Measurements from ENCODE around the gene OR52N4. TPM values are rescaled to one million over a fixed set of nuclear protein-coding genes. Genes with fewer than 3 reads are reported as not detected.
"Not testable (repeated sequence)": the region's sequence is repeated elsewhere in the genome, so short reads cannot be mapped to it uniquely, and the experiment has no call there.

OR52N4 gene
- total RNA-seq (2014; rRNA removed; shearing (Covaris generic)), result not detected in 2 replicates

DNA sequence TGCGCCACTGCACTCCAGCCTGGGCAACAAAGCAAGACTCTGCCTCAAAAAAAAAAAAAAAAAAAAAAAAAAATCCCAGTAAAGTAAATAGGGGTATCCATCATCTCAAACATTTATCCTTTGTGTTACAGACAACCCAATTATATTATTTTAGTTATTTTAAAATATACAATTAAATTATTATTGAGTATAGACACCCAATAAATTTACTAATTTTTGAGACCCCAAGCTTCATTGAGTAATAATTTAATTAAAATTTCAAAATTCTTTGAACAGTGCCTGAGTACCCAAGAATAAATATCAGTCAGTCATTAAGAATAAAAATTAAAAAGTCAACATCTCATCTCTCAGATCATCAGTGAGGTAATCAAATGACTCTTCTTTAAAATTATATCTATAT is at the start of gene OR52N4:
TSS of gene OR52N4 (plus strand) at position 301 of the 400 bp plus-strand sequence. CDS start 498 bp downstream, outside the sequence.
- in situ Hi-C loops (cut with HindIII; ENCODE audit: low sequenced_read_pairs), result no loop called here
- no peak for DNase-seq (ENCODE audit: low spot score)

DNA sequence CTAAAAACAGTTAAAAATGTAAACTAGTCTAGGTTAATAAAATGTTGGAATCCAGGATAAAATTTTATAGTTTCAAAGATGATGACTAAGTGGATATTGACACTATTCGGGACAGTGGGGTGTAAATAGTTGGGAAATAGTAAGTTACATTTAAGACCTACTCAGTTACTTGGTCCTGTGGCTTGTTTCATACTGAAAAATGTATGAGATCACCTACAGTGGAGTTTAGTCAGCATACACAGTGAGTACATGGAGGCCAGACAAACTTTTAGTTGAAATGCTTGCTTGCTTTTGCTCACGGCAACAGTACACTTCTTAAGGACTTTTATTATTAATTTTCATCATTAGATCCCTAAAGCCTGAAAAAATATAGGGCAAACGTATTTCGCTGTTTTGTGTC is 48.4 kb upstream of the OR52N4 start:
- DNase-seq (ENCODE audit: low spot score), result no peak
- in situ Hi-C loops (cut with HindIII; ENCODE audit: low sequenced_read_pairs), result no loop called here

DNA sequence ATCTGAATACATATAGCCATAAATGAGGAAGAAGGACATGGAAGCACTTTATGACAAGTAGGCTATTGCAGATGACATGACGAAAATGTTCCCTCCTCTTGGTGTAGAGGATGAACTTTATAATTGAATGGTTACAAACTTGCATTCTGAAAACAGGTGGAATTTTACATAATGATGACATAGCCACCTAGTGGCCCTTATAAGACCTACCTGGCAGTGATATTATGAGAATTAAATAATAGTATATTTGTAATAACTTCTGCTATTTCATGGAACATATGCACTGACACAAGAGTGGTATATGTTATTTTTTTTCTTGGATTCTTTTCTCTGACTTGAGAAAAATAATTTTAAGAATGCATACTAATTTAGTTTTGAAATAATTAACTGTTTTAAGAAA is 41.5 kb upstream of the OR52N4 start:
- DNase-seq (ENCODE audit: low spot score), result no peak
- in situ Hi-C loops (cut with HindIII; ENCODE audit: low sequenced_read_pairs), result no loop called here

DNA sequence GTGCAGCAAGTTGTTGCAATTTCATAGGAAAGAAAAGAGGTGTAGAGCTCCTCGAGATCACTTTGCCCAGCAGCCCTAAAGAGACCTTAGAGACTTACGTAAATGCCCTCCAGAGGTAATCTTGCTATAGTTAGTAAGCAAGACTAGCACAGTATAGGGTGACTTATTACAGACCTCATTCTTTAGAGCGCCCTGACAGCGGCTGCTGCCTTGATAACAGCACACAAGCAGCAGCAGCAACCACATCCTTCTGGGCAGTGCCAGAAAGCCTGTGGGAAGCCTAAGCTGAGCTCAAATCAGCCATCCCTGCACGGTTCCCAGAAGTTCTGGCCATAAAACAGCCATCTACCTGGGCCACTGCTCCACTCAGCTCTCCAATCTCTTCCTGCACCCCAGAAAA is 40.3 kb upstream of the OR52N4 start:
- in situ Hi-C loops (cut with HindIII; ENCODE audit: low sequenced_read_pairs), result no loop called here
- DNase-seq (ENCODE audit: low spot score), result no peak

DNA sequence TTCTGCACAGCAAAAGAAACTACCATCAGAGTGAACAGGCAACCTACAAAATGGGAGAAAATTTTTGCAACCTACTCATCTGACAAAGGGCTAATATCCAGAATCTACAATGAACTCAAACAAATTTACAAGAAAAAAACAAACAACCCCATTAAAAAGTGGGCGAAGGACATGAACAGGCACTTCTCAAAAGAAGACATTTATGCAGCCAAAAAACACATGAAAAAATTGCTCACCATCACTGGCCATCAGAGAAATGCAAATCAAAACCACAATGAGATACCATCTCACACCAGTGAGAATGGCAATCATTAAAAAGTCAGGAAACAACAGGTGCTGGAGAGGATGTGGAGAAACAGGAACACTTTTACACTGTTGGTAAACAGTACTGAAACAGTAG is 37.5 kb upstream of the OR52N4 start:
- DNase-seq (ENCODE audit: low spot score); in situ Hi-C loops (cut with HindIII; ENCODE audit: low sequenced_read_pairs): not testable (repeated sequence)

DNA sequence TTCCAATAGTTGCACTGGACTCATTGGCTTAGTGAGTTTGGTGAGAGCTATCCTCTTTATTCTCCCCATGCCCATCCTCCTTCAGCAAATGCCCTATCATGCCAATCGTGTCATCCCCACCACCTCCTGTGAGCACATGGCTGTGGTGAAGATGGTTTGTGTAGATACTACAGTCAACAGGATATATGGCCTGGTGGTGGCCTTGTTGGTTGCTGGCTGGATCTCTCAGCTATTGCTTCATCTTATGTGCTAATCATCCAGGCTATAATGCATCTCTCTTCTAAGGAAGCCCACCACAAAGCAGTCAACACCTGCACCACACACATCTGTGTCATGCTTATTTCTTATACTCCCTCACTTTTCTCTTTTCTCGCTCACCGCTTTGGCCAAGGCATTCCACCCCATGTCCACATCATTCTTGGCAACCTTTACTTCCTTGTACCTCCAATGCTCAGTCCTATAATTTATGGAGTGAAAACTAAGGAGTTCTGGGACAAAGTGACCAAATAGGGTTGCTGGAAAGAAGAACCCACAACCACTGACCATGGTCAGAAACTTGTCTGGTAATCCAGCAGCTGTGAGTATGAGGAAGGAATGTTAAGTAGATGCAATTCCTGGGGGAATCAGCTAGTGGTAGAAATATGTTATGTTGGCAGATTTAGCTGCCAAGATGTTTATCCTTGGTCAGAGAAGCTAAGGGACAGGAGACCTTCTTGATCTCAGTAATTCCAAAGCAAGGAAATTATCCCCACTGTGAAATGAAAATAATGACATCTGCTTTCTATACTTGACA is 34.1 kb upstream of the OR52N4 start:
- DNase-seq (ENCODE audit: low spot score), result no peak
- in situ Hi-C loops (cut with HindIII; ENCODE audit: low sequenced_read_pairs), result no loop called here

DNA sequence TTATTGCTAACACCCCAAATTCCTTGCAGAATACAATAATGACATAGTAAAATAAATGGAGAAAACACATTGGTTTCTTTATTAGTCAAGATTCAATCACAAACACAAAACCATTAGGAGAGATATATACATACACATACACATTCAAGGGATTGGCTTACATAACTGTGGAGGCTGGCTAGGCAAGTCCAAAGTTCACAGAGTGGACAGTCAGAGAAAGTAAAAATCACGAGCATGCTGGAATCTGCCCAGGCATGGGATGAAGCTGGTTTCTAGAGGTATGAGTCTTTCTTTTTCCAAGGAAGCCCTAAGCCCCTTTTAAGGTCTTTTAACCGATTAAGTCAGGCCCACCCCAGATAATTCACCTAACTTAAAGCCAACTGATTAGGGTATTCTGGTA is 31.4 kb upstream of the OR52N4 start:
- no peak for DNase-seq (ENCODE audit: low spot score)
- in situ Hi-C loops (cut with HindIII; ENCODE audit: low sequenced_read_pairs), result no loop called here

DNA sequence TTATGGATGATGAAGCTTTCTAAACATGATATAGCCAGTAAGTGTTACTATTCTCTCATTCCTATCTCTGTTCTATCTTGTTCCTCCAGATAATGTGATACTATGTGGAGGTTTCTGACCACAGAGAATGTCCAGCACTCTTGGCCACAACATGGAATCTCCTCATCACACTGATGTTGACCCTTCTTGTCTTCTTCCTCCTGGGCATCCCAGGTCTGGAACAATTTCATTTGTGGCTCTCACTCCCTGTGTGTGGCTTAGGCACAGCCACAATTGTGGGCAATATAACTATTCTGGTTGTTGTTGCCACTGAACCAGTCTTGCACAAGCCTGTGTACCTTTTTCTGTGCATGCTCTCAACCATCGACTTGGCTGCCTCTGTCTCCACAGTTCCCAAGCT is 27.7 kb upstream of the OR52N4 start:
- DNase-seq (ENCODE audit: low spot score), result no peak
- in situ Hi-C loops (cut with HindIII; ENCODE audit: low sequenced_read_pairs), result no loop called here

DNA sequence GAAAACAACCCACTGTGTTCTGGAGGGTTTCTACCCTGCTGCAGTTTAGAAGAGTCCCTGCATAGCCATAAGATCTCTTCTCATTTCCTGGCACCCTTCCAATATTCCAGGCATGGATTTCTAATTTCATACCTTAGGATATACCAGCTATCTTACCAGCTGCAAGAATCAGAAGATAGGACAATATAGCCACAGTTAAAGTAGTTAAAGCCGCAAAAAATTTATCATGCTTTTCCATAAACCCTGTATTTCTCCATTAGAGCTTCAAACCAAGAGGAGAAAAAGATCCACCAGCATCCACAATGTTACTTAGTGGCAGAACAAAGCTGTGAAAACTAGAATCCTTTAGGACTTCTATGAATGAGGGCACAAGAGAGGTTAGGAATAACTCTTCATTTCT is 26.4 kb upstream of the OR52N4 start:
- in situ Hi-C loops (cut with HindIII; ENCODE audit: low sequenced_read_pairs), result no loop called here
- DNase-seq (ENCODE audit: low spot score), result no peak

DNA sequence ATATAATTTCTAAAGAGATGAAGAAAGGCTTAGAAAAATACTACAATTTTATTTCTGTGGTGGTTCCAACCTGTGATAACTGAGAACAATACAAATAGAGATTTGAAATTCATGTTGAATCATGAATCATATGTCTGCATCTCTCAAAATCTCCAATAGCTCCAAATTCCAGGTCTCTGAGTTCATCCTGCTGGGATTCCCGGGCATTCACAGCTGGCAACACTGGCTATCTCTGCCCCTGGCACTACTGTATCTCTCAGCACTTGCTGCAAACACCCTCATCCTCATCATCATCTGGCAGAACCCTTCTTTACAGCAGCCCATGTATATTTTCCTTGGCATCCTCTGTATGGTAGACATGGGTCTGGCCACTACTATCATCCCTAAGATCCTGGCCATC is 17.6 kb upstream of the OR52N4 start, which contains the start of gene OR56B1:
TSS of gene OR56B1 (plus strand) at position 53 of the 400 bp plus-strand sequence. CDS start at position 122, 69 bp downstream.
- no peak for DNase-seq (ENCODE audit: low spot score)
- in situ Hi-C loops (cut with HindIII; ENCODE audit: low sequenced_read_pairs), result no loop called here

DNA sequence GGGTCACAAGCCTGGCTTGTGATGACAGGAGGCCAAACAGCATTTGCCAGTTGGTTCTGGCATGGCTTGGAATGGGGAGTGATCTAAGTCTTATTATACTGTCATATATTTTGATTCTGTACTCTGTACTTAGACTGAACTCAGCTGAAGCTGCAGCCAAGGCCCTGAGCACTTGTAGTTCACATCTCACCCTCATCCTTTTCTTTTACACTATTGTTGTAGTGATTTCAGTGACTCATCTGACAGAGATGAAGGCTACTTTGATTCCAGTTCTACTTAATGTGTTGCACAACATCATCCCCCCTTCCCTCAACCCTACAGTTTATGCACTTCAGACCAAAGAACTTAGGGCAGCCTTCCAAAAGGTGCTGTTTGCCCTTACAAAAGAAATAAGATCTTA is 17.0 kb upstream of the OR52N4 start:
- in situ Hi-C loops (cut with HindIII; ENCODE audit: low sequenced_read_pairs), result no loop called here
- DNase-seq (ENCODE audit: low spot score), result no peak

DNA sequence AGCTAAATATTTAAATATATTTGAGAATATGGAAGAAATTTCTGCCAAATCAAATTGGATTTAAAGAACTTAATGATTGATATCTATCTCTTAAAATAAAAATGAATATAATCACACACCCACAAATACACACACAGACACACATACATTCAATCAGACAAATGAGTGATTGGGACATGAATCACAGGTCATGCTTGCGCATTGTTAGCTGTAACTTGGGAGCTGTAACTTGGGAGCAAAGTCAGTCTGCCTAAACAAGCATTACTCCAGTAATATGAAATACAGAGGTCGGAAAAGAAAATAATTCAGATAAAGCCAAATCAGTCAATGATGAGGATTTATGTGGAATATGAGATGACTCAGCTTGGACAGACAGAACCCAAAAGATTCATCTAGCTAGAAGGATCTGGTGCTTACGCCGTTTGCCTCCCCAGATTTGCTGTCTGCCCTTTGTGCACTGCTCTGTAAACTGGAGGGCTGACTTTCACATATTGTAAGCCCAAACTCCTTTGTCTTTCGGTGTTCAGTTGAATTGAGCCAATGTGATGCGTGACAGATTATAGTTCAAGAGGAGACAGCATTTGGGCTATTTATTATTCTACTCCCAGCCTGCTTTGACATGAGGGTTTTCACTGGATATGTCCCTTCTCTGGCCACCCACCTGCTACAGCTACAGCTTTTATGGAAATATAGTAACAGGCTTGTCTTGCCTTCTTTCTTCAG is 16.2 kb upstream of the OR52N4 start:
- in situ Hi-C loops (cut with HindIII; ENCODE audit: low sequenced_read_pairs), result no loop called here
- no peak for DNase-seq (ENCODE audit: low spot score)

DNA sequence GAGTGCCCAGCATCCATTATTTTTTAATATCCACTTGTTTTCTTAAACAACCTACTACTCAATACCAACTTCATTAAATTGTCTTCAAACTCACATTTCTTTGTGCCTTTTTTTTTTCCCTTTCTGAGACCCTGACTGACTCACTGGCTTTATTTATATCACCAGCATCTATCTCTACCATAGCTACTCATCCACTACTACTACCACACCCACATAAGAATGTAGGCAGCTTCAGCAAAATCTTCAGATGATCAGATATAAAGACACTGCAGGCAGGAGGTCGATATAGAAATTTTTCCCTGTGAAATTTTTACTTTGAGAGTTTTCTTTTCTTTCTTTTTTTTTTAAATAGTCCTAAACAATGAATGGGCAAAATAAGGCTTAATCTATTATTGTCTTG is 15.6 kb upstream of the OR52N4 start:
- in situ Hi-C loops (cut with HindIII; ENCODE audit: low sequenced_read_pairs), result no loop called here
- DNase-seq (ENCODE audit: low spot score), result no peak

DNA sequence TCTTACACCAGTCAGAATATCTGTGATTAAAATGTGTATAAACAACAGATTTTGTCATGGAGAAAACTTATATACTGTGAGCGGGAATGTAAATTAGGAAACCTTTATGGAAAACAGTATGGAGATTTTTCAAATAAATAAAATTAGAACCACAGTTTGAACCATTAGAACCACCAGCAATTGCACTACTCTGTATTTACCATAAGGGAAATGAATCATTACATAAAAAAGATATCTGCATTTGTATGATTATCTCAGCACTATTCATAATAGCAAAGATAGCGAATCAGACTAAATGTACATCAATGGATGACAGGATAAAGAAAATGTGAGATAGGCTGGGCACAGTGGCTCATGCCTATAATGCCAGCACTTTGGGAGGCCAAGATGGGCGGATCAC is 7.4 kb upstream of the OR52N4 start:
- in situ Hi-C loops (cut with HindIII; ENCODE audit: low sequenced_read_pairs), result no loop called here
- DNase-seq (ENCODE audit: low spot score), result no peak

DNA sequence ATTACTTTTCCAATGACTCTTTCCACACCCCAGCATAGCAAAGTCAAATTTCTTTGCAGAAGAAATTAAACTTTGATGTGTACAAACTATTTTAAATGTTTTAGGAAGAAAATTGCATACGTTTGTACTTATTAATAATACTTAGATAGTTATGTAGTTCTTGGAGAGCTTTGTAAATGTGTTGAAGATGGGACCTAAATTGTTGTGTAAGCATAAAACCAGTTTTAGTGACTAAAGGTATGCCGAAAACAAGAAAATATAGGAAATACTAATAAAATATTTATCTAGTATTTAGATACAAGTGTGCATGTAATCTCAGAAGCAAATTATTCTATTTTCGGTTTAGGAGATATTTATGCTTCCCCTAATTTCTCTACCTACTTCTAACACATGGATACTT is 4.2 kb upstream of the OR52N4 start:
- in situ Hi-C loops (cut with HindIII; ENCODE audit: low sequenced_read_pairs), result no loop called here

DNA sequence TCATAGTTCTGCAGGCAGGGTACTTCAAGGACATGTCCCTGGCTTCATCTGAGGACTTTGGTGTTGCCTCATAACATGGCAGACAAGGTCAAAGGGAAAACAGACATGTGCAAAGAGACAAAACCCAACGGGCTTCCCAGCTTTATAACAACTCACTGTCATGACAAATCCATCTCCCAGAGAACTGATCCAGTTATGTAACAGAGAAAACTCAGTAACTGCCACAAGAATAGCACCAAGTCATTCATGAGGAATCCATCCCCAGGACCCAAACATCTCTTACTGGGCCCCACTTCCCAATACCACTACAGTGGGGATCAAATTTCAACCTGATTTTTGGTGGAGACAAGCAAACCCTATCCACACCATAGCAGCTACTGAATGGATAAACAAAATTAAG is 13.0 kb downstream of the OR52N4 start:
- in situ Hi-C loops (cut with HindIII; ENCODE audit: low sequenced_read_pairs), result no loop called here
- no peak for DNase-seq (ENCODE audit: low spot score)

More for the DNA sequence above, 4.2 kb upstream of the OR52N4 start:
- DNase-seq (ENCODE audit: low spot score), result no peak

DNA sequence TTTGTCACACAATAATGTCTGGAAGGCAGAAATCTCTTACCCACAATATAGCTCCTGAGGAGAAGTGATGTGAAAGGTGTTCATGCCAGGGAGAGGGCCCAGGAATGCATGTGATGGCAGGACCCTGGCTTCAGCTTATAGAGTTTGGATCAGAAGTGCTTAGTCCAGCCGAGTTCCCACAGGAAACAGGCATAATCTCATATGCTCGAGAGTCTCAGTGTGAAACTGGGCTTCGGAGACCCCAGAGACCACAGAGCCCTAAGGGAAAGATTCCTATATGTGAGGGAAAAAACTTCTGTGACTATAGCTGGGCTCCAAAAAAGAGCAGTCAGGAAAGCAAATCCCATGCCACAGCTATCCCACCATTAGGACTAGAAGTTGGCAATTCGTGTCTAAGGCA is 29.2 kb downstream of the OR52N4 start, which contains the start of gene OR52N5:
TSS of gene OR52N5 (minus strand) at position 101 of the 400 bp plus-strand sequence. CDS start 4,721 bp downstream, outside the sequence.
- no peak for DNase-seq (ENCODE audit: low spot score)
- in situ Hi-C loops (cut with HindIII; ENCODE audit: low sequenced_read_pairs), result no loop called here

DNA sequence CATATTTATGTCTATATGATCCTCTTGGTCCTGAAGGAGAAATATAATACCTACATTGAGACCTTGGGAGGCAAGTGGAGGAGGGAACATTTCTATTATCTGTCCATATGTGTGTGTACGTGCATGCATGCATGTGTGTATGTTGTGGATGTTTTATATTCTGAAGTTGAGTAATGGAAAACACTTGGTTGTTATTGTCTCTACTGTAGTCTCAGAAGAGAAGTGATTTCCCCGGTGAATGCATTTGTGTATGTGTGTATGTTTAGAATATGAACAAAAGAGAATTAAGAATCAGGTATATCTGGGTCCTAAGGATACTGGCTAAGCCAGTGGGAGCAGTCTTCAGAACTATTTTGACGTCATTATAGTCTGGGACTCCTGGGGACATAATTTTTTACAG is 37.1 kb downstream of the OR52N4 start, which contains the start of gene OR52N1:
TSS of gene OR52N1 (minus strand) at position 101 of the 400 bp plus-strand sequence. CDS start 2,449 bp downstream, outside the sequence.
- in situ Hi-C loops (cut with HindIII; ENCODE audit: low sequenced_read_pairs), result no loop called here

DNA sequence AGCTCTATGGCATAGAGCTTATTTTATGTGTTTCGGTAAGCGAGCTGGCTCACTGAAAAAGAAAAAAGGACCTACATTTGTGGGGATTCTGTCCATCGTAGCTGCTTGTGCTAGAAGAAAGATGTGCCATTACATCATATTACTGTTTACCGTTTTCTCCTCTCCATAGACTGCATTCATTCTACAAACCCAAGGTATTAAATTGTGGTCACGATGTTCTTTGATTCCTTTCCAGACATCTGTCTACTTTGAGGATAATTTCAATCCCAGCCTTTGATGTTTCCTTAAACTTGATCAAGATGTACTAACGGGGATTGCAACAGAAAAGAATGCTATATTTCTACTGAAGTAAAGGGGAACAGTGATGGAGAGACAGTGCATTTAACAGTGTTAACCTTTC is 42.5 kb downstream of the OR52N4 start:
- in situ Hi-C loops (cut with HindIII; ENCODE audit: low sequenced_read_pairs), result no loop called here
- no peak for DNase-seq (ENCODE audit: low spot score)

More for the DNA sequence above, 37.1 kb downstream of the OR52N4 start, which contains the start of gene OR52N1:
- DNase-seq (ENCODE audit: low spot score), result no peak

DNA sequence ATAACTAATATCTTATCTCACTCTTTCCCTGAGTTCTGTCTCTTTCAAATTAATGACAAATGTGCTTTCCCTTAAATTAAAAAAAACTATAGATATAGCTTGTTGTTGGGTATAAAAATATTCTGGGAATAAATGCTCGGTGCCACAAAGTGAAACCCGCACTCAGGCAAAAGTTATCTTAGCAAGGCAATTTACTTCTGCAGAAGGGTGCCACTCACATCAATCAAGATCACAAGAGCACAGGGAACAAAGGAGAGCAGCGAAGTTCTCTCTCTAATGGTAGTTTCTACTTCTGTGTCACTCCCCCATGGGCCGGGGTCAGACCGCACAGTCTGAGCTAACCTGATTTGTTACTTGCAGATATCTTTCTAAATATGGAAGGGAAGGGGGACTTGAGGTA is 49.9 kb downstream of the OR52N4 start:
- DNase-seq (ENCODE audit: low spot score), result no peak
- in situ Hi-C loops (cut with HindIII; ENCODE audit: low sequenced_read_pairs), result no loop called here
